Measurements from ENCODE around the gene ZNRF1. TPM values are rescaled to one million over a fixed set of nuclear protein-coding genes. Genes with fewer than 3 reads are reported as not detected.
"Not testable (repeated sequence)": the region's sequence is repeated elsewhere in the genome, so short reads cannot be mapped to it uniquely, and the experiment has no call there.

ZNRF1 gene
- 34.6 TPM for polyA plus RNA-seq (ENCODE audit: insufficient read length)
- long read RNA-seq, donor 1, full-length matches to known transcripts, result 42 of 47 reads
- long read RNA-seq, donor 1, partial matches to known transcripts, result 5 of 47 reads
- long read RNA-seq, donor 1, other reads (novel, unspliced or antisense), result 0 of 47 reads
- long read RNA-seq, donor 2, full-length matches to known transcripts, result 36 of 36 reads
- long read RNA-seq, donor 2, partial matches to known transcripts, result 0 of 36 reads
- long read RNA-seq, donor 2, other reads (novel, unspliced or antisense), result 0 of 36 reads
- long read RNA-seq, donor 3, full-length matches to known transcripts, result 22 of 22 reads
- long read RNA-seq, donor 3, partial matches to known transcripts, result 0 of 22 reads
- long read RNA-seq, donor 3, other reads (novel, unspliced or antisense), result 0 of 22 reads
- long read RNA-seq, donor 4, full-length matches to known transcripts, result 2 of 2 reads
- long read RNA-seq, donor 4, partial matches to known transcripts, result 0 of 2 reads
- long read RNA-seq, donor 4, other reads (novel, unspliced or antisense), result 0 of 2 reads
- long read RNA-seq, donor 5, full-length matches to known transcripts, result 29 of 29 reads
- long read RNA-seq, donor 5, partial matches to known transcripts, result 0 of 29 reads
- long read RNA-seq, donor 5, other reads (novel, unspliced or antisense), result 0 of 29 reads
- long read RNA-seq, donor 6, full-length matches to known transcripts, result 42 of 49 reads
- long read RNA-seq, donor 6, partial matches to known transcripts, result 7 of 49 reads
- long read RNA-seq, donor 6, other reads (novel, unspliced or antisense), result 0 of 49 reads
- long read RNA-seq, donor 7, full-length matches to known transcripts, result 36 of 36 reads
- long read RNA-seq, donor 7, partial matches to known transcripts, result 0 of 36 reads
- long read RNA-seq, donor 7, other reads (novel, unspliced or antisense), result 0 of 36 reads
- long read RNA-seq, donor 8, full-length matches to known transcripts, result 25 of 25 reads
- long read RNA-seq, donor 8, partial matches to known transcripts, result 0 of 25 reads
- long read RNA-seq, donor 8, other reads (novel, unspliced or antisense), result 0 of 25 reads

- peak; percentile 80 for DNase-seq
Observed at GRCh38 chr16:74998481-74999218, at the start of gene ZNRF1. Gene ZNRF1, plus strand, starts transcription at chr16:74999024. Its CDS starts 648 bp downstream, at chr16:74999672.

- no peak for DNase-seq
Observed at GRCh38 chr16:74949309-74949708, 49.5 kb upstream of the ZNRF1 start.

- peak; percentile 29 for DNase-seq
Observed at GRCh38 chr16:74950511-74950910, 48.3 kb upstream of the ZNRF1 start.

- no peak for DNase-seq
Observed at GRCh38 chr16:74951206-74951605, 47.6 kb upstream of the ZNRF1 start.

- no peak for DNase-seq
Observed at GRCh38 chr16:74951681-74952080, 47.1 kb upstream of the ZNRF1 start.

GRCh38 chr16:74954763-74955162 is 44.1 kb upstream of the ZNRF1 start:
- DNase-seq, result no peak

- no peak for DNase-seq
Observed at GRCh38 chr16:74973304-74973703, 25.5 kb upstream of the ZNRF1 start.

GRCh38 chr16:74975591-74975990 is 23.2 kb upstream of the ZNRF1 start:
- no peak for DNase-seq

- DNase-seq, result no peak
Observed at GRCh38 chr16:74982256-74982655, 16.6 kb upstream of the ZNRF1 start.

GRCh38 chr16:74984194-74984528 is 14.7 kb upstream of the ZNRF1 start:
- DNase-seq, result no peak

GRCh38 chr16:74984529-74985296 is 14.1 kb upstream of the ZNRF1 start, which contains the start of gene WDR59:
Gene WDR59, minus strand, starts transcription at chr16:74985123. Its CDS starts 106 bp downstream, at chr16:74985017.
- peak; percentile 100 for DNase-seq

GRCh38 chr16:74987027-74987681 is 11.7 kb upstream of the ZNRF1 start:
- DNase-seq, result no peak

- DNase-seq, result not testable (repeated sequence)
Observed at GRCh38 chr16:74989864-74990263, 9.0 kb upstream of the ZNRF1 start.

GRCh38 chr16:74990832-74991231 is 8.0 kb upstream of the ZNRF1 start:
- DNase-seq, result no peak

GRCh38 chr16:74991268-74991592 is 7.6 kb upstream of the ZNRF1 start:
- no peak for DNase-seq

- DNase-seq, result no peak
Observed at GRCh38 chr16:74991593-74992403, 7.0 kb upstream of the ZNRF1 start.

GRCh38 chr16:74995986-74996385 is 2.8 kb upstream of the ZNRF1 start:
- DNase-seq, result no peak

- no peak for DNase-seq
Observed at GRCh38 chr16:74997042-74997491, 1.8 kb upstream of the ZNRF1 start.

GRCh38 chr16:74999219-74999608 is 390 bp downstream of the ZNRF1 start:
- DNase-seq, result no peak

Data from left kidney (tissue), 8 donors.